ENCODE results near the gene UNC93B1. TPM values are rescaled to one million over a fixed set of nuclear protein-coding genes. Genes with fewer than 3 reads are reported as not detected.

Gene UNC93B1
- total RNA-seq, 1 experiment from 2014 or later, result 23.3 TPM

GRCh38 chr11:68016161-68016903, 12.4 kb upstream of the UNC93B1 start:
- Mint-ChIP-seq H3K9me3 (no peaks in the 10 kb centered on the region), H3K27ac (peak overlapping the region in 1 of 3 experiments; percentile 18; a peak in 2 of 7 replicates), H3K4me1 (peaks cover 11 to 24% of the 10 kb centered on the region in 2 experiments), H3K4me3 (no peak overlapping the region), H3K36me3 (ENCODE audit: insufficient read depth in 1 of 3, low read depth in 3 of 3) (no peaks in the 10 kb centered on the region; a peak in 1 of 7 replicates), H3K27me3 (ENCODE audit: low read depth) (peaks cover 2% of the 10 kb centered on the region)
- no peaks in the 10 kb centered on the region for H3K79me1 ChIP-seq (ENCODE audit: insufficient read depth, low read depth, low read length, poor library complexity, severe bottlenecking)
- H4K91ac ChIP-seq (ENCODE audit: insufficient read length, low read depth, low read length), result no peak overlapping the region
- H2BK5ac ChIP-seq (ENCODE audit: insufficient read length, low read length), result no peak overlapping the region
- H3K4me1 ChIP-seq (ENCODE audit: insufficient read depth, low read length), result no peaks in the 10 kb centered on the region; the same call in 1 of the 2 replicates
- H3K4ac ChIP-seq (ENCODE audit: low read depth, low read length), result no peak overlapping the region
- H3K9ac ChIP-seq (ENCODE audit: extremely low read depth, insufficient read length, low read length), result no peak overlapping the region
- H3K18ac ChIP-seq (ENCODE audit: insufficient read length, low read depth, low read length), result no peak overlapping the region
- H4K8ac ChIP-seq (replicated peaks; ENCODE audit: insufficient read length, low read depth, low read length), result no peak overlapping the region
- no peak overlapping the region for H3K27ac ChIP-seq (ENCODE audit: insufficient read length, low read depth, low read length)
- no peaks in the 10 kb centered on the region for H3K9me3 ChIP-seq (ENCODE audit: control insufficient read depth, low read depth, low read length)
- DNase-seq, result no peak
- H3T11ph ChIP-seq (ENCODE audit: low read length), result no peak overlapping the region
- H2BK15ac ChIP-seq (ENCODE audit: low read depth, low read length), result no peak overlapping the region
- H3K23ac ChIP-seq (ENCODE audit: insufficient read length, low read depth, low read length), result no peak overlapping the region
- no peak overlapping the region for H3K14ac ChIP-seq (ENCODE audit: insufficient read depth, low read length)
- no peak overlapping the region for H2BK20ac ChIP-seq (ENCODE audit: low read depth, low read length, poor library complexity, severe bottlenecking)
- no peak overlapping the region for H4K5ac ChIP-seq (ENCODE audit: insufficient read length, low read depth, low read length)
- no peak overlapping the region for H2BK12ac ChIP-seq (ENCODE audit: insufficient read length, low read depth, low read length)
- no peak overlapping the region for H2AK5ac ChIP-seq (ENCODE audit: insufficient read length, low read length)
- no peaks in the 10 kb centered on the region for H3K27me3 ChIP-seq (ENCODE audit: insufficient read depth, low read length)
- no peak for TF ChIP-seq CTCF (conservative IDR thresholded peaks at IDR 0.05)
- no peak overlapping the region for H2BK120ac ChIP-seq (ENCODE audit: low read depth, low read length, poor library complexity, severe bottlenecking)
- no peaks in the 10 kb centered on the region for H3K23me2 ChIP-seq (ENCODE audit: insufficient read length, low read depth, low read length, poor library complexity, severe bottlenecking)
- WGBS (ENCODE audit: extremely low coverage, insufficient read length, low lambda C conversion rate), result no CpG with 5 or more reads among the region's 13 CpGs
- no peak overlapping the region for H2AFZ ChIP-seq (ENCODE audit: low read length)
- no peak overlapping the region for H3K56ac ChIP-seq (ENCODE audit: insufficient read length, low read depth, low read length)
- H3K4me2 ChIP-seq (ENCODE audit: insufficient read depth, insufficient read length, low read length), result no peak overlapping the region
- no peaks in the 10 kb centered on the region for H3K79me2 ChIP-seq (ENCODE audit: insufficient read depth, low read length)
- no peaks in the 10 kb centered on the region for H4K20me1 ChIP-seq (ENCODE audit: control insufficient read depth, insufficient read depth, insufficient read length)

All from H9 (cell line).